Amniotic epithelial cell (primary cell): ENCODE data around the gene LGALS1.

Source experiments
- DNase-seq: peaks from one replicate; pipeline ENCODE4 v3.0.0-alpha.2; 2010; ENCODE audit warnings: low read depth

The LGALS1 gene

GRCh38 chr22:37662039-37662438, 13.4 kb upstream of the LGALS1 start:
- no peak for DNase-seq

DNA sequence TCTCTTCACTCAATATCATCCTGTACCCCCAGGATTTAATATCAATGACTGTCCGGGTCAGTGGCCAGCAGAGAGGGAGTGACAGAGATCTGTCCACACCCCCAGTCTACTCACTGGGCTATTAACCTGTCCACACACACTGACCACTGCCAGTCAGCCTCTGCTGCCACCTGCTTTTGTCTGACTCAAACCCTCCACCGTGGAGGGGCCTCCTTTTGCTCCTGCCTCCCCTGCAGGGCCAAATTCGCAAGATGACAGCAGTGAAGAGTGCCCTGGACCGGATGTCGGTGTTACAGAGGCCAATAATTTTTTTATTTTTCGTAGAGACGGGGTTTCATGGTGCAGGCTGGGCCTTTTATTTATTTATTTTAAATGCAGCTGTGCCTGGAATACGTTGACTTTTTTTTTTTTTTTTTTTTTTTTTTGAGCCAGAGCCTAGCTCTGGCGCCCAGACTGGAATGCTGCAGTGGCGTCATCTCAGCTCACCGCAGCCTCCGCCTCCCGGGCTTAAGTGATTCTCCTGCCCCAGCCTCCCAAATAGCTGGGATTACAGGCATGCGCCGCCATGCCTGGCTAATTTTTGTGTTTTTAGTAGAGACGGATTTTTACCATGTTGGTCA, 11.8 kb upstream of the LGALS1 start:
- peak; percentile 80 for DNase-seq

- no peak for DNase-seq
Observed at GRCh38 chr22:37664249-37665101, 11.0 kb upstream of the LGALS1 start.

- no peak for DNase-seq
Observed at GRCh38 chr22:37665487-37665886, 9.9 kb upstream of the LGALS1 start.

DNA sequence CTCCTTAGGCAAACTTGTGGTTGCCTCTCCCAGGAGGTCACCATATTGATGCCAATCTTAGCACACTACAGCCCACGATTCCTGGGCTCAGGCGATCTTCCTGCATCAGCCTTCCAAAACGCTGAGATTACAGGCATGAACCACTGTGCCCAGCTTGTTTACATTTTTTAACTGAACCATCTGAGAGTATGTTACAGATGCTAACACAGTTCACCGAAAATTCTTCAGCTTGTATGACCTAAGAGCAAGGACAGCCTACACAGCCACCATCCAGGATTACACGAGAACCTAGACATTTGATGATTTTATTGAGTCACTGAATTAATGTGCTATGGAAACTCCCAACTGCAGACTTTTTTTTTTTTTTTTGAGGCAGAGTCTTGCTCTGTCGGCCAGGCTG, 5.8 kb upstream of the LGALS1 start:
- peak; percentile 39 for DNase-seq

DNA sequence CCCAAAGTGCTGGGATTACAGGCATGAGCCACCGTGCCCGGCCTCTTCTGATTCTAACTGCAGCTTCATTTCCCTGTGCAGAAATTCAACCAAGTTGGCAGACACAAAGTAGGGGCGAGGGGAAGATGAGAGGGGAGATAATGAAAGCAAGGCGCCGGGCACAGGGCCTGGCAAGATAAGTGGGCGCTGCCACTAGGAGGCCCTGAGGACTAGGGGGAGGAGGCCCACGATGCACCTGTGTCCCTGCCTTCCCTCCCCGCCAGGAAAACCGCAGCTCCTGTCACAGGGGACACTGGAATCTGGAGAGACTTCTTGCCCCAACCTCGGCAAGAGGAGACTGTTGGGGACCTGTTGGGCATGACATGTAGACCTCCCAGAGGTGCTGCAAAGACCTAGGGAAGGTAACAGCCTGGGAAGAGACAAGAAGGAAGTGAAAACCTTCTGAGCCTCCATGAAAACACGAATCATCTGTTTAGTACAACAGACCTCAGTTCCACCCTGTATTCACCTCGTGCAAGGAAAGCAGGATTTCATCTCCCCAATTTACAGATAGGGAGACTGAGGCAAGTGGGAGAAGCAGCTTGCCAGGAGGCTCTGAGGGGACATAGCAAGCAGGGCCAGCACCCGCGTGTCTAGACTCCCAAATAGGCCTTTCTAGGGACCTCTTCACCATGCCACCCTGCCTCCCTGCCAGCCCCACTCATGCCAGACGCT, 3.1 kb upstream of the LGALS1 start:
- DNase-seq, result no peak

- no peak for DNase-seq
Observed at GRCh38 chr22:37672920-37673455, 2.4 kb upstream of the LGALS1 start.

DNA sequence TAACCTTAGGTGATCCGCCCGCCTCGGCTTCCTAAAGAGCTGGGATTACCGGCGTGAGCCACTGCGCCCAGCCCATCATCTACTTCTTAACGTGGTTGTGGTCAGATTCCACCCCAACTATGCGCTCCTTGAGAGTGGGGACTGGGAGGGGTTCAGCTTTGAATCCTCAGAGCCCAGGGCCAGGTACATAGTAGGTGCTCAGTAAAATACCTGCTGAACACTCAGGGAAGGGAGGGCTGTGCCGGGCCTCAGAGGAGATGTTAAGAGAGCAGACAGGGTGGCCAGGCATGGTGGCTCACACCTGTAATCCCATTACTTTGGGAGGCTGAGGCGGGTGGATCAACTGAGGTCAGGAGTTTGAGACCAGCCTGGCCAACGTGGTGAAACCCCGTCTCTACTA, 1.2 kb upstream of the LGALS1 start:
- no peak for DNase-seq

DNA sequence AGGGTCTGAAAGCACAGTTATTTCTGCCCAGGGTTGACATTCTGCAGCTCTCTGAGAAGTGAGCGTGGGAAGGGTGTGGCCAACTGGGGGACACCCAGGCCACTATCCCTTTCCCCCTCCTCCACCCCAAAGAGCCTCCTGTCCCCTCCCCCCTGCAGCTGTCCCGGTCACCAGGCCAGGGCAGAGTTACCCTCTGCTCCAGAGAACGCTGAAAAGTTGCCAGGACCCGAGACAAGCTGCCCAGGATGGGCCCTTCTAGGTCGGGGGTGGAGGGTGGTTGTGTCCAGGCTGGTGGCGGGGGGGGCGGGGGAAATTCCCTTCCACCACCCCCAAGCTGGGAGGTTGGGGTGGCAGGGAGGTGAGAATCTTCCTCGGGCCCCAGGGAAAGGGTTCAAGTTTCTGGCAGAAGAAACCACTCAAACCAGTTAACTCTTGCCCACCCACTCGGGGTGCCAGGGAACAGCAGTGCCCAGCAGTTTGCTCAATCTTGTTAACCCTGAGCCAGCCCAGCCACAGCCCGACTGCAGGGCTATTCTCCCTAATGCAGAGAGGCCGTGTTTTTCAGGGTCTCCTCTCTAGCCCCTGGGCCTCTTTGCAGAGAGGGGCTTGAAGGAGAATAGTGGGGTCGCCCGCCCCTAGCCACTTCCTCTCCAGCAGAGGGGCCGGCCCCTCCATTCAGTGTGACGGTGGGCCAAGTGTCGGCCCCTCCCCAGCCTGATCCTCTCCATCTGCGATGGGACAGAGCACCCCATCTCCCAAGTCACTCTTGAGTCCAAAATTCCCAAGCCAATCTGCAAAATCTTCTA, 697 bp downstream of the LGALS1 start:
- DNase-seq, result peak; percentile 53

DNA sequence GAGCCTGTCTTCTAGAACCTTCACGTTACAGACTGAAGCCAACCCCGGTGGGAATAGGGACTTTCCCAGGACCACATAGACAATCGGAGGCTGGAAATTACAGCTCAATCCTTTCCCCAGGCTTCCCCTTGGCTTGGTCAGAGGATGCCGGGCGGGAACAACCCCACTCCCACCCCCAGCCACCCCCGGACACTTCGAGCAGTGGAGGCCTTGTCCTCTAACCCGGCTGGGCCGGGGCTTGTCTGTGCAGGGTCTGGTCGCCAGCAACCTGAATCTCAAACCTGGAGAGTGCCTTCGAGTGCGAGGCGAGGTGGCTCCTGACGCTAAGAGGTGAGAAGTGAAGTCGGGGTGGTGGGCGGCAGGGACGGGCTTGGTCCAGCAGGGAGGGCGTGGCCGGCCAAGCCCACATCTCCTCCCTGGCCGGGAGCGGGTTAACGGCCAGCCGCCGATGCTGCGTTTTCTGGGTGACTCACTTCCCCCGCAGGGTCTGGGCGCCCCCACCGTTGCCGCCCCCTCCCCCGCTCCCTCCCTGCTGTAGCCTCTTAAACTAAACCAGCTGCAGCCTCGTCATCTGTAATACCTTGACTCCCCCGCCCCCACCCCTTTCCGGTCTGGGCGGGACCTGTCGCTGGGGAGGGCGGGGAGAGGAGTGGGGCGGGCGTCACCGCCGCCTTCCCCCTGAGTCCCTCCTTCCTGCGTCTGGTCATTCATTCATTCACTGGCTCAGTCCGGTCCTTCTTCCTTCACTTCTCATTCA, 1.5 kb downstream of the LGALS1 start:
- DNase-seq, result peak; percentile 96

DNA sequence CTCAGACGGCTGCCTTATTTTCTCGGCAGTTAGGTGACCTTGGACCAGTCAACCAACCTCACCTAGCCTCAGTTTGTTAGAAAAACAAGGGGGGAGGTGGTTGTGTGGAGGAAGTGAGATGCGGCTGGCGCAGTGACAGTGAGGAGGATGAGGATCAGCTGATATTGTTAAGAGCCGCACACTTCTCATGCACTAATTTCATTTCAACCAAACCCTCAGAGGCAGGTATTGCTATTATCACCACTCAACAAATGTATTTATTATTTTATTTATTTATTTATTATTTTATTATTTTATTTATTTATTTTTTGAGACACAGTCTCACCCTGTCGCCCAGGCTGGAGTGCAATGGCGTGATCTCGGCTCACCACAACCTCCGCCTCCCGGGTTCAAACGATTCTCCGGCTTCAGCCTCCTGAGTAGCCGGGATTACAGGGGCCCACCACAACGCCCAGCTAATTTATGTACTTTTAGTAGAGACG, 2.1 kb downstream of the LGALS1 start:
- no peak for DNase-seq

- no peak for DNase-seq
Observed at GRCh38 chr22:37678372-37678771, 2.9 kb downstream of the LGALS1 start.

- no peak for DNase-seq
Observed at GRCh38 chr22:37679670-37680069, 4.2 kb downstream of the LGALS1 start.

GRCh38 chr22:37680191-37680851, 4.9 kb downstream of the LGALS1 start:
- DNase-seq, result no peak

GRCh38 chr22:37681001-37681424, 5.6 kb downstream of the LGALS1 start:
- peak; percentile 47 for DNase-seq

GRCh38 chr22:37681556-37682049, 6.2 kb downstream of the LGALS1 start:
- peak; percentile 73 for DNase-seq

- DNase-seq, result no peak
Observed at GRCh38 chr22:37684803-37685615, 9.6 kb downstream of the LGALS1 start.

GRCh38 chr22:37686002-37686982, 10.9 kb downstream of the LGALS1 start, which contains the start of gene NOL12:
NOL12 (plus strand) TSS chr22:37686343; CDS start chr22:37686393, 50 bp downstream.
- peak; percentile 87 for DNase-seq
